Activated naive CD4-positive, alpha-beta T cell treated with anti-CD3 and anti-CD28 coated beads, Interleukin-2, amount 50 U/mL, for 16 hours (primary cell): ENCODE data around the gene DYNLT2B.
"Not testable (repeated sequence)": the region's sequence is repeated elsewhere in the genome, so short reads cannot be mapped to it uniquely, and the experiment has no call there.

Source experiments
- DNase-seq: peaks from one replicate; pipeline ENCODE4 v3.0.0-alpha.2; 2020

DYNLT2B gene

GRCh38 chr3:196323691-196324090, 5.7 kb upstream of the DYNLT2B start:
- no peak for DNase-seq

GRCh38 chr3:196323016-196323415, 5.0 kb upstream of the DYNLT2B start:
- no peak for DNase-seq

- no peak for DNase-seq
Measured at GRCh38 chr3:196321162-196321561, 3.1 kb upstream of the DYNLT2B start.

GRCh38 chr3:196320137-196320536, 2.1 kb upstream of the DYNLT2B start:
- no peak for DNase-seq

- not testable (repeated sequence) for DNase-seq
Measured at GRCh38 chr3:196316799-196317686, 997 bp downstream of the DYNLT2B start.

GRCh38 chr3:196315821-196316220, 2.2 kb downstream of the DYNLT2B start:
- no peak for DNase-seq

- DNase-seq, result no peak
Measured at GRCh38 chr3:196314597-196314996, 3.4 kb downstream of the DYNLT2B start.

GRCh38 chr3:196314086-196314485, 4.0 kb downstream of the DYNLT2B start:
- not testable (repeated sequence) for DNase-seq

GRCh38 chr3:196302960-196303359, 15.1 kb downstream of the DYNLT2B start:
- DNase-seq, result not testable (repeated sequence)

GRCh38 chr3:196302551-196302950, 15.5 kb downstream of the DYNLT2B start:
- DNase-seq, result not testable (repeated sequence)

- DNase-seq, result no peak
Measured at GRCh38 chr3:196298521-196298920, 19.5 kb downstream of the DYNLT2B start.

- DNase-seq, result no peak
Measured at GRCh38 chr3:196292286-196292923, 25.6 kb downstream of the DYNLT2B start.

GRCh38 chr3:196288141-196288460, 29.9 kb downstream of the DYNLT2B start:
- no peak for DNase-seq

- DNase-seq, result peak; percentile 72
Measured at GRCh38 chr3:196287440-196288140, 30.4 kb downstream of the DYNLT2B start, which contains the start of gene PCYT1A. Gene PCYT1A (minus strand): TSS chr3:196287726. CDS start chr3:196270531, 17,195 bp downstream.

- DNase-seq, result peak; percentile 20
Measured at GRCh38 chr3:196287090-196287439, 31.0 kb downstream of the DYNLT2B start.

- no peak for DNase-seq
Measured at GRCh38 chr3:196284396-196284795, 33.6 kb downstream of the DYNLT2B start.

- DNase-seq, result no peak
Measured at GRCh38 chr3:196281962-196282361, 36.1 kb downstream of the DYNLT2B start.

GRCh38 chr3:196280689-196281440, 37.2 kb downstream of the DYNLT2B start:
- DNase-seq, result no peak

GRCh38 chr3:196275126-196275525, 42.9 kb downstream of the DYNLT2B start:
- no peak for DNase-seq

GRCh38 chr3:196274585-196274984, 43.5 kb downstream of the DYNLT2B start:
- peak; percentile 62 for DNase-seq

- DNase-seq, result no peak
Measured at GRCh38 chr3:196273655-196274054, 44.4 kb downstream of the DYNLT2B start.

- DNase-seq, result no peak
Measured at GRCh38 chr3:196272826-196273225, 45.2 kb downstream of the DYNLT2B start.

- no peak for DNase-seq
Measured at GRCh38 chr3:196270499-196270898, 47.5 kb downstream of the DYNLT2B start.
